CD4-positive, alpha-beta T cell treated with Interleukin-15 for 1 hour (primary cell): ENCODE results near the gene OR4N2.
"Not testable (repeated sequence)": the region's sequence is repeated elsewhere in the genome, so short reads cannot be mapped to it uniquely, and the experiment has no call there.

ENCODE experiments used
- DNase-seq: peaks from one replicate; pipeline ENCODE4 v3.0.0-alpha.2; 2020

The OR4N2 gene

DNA sequence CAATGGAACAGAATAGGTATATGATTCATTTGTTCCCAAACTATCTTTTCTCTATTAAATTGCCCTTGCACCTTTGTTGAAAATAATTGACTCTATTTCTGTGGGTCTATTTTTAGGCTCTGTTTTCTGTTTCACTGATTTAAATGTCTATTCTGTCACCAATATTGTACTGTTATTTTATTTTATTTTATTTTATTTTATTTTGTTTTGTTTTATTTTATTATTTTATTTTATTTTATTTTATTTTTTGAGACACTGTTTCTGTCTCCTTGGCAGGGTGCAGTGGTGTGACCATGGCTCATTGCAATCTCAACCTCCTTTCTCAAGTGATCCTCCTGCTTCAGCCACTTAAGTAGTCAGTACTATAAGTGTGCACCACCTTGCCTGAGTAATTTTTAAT is 34.9 kb downstream of the OR4N2 start:
- no peak for DNase-seq

DNA sequence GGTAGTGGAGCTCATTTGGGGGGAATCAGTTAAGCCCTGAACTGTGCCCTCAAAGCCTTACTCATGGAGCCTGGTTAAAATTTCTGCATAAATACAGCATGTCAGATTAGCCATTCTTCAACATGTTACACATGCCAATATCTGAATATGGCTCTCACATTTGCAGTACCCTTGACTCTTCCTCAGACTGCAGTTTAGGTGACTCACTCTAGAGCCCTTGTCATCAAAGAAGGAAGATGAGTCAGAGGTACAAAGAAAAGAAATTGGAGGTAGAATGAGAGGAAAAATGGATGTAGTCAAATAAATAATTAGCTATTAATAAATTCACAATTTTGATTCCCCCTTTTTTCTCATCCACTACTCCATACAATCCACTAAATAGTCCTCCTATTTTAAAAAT is 47.8 kb downstream of the OR4N2 start:
- DNase-seq = no peak

DNA sequence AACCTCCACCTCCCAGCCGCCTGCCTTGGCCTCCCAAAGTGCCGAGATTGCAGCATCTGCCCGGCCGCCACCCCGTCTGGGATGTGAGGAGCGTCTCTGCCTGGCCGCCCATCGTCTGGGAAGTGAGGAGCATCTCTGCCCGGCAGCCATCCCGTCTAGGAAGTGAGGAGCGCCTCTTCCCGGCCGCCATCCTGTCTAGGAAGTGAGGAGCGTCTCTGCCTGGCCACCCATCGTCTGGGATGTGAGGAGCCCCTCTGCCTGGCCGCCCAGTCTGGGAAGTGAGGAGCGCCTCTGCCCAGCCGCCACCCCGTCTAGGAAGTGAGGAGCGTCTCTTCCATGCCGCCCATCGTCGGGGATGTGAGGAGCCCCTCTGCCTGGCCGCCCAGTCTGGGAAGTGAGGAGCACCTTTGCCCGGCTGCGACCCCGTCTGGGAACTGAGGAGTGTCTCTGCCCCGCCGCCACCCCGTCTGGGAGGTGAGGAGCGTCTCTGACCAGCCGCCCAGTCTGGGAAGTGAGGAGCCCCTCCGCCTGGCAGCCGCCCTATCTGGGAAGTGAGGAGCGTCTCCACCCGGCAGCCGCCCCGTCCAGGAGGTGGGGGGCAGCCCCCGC is 62.6 kb downstream of the OR4N2 start:
- DNase-seq = not testable (repeated sequence)

DNA sequence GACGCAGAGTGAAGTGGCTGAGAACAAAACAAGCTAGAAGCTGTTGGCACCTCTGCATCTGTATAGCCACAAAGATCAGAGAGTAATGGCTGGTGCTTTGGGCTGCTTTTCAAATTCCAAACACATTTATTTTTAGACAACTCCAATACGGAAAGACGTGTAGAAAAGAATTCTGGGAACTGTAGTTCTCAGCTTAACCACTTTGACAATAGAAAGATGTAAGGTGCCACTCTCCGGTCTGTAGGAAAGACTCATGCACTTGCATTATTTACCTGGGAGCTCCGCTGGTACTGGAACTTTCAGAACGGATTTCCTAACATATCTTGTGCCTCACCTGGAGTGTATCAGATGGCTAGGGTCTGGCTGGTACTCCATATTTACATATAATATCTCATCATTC is 69.6 kb downstream of the OR4N2 start:
- no peak for DNase-seq

DNA sequence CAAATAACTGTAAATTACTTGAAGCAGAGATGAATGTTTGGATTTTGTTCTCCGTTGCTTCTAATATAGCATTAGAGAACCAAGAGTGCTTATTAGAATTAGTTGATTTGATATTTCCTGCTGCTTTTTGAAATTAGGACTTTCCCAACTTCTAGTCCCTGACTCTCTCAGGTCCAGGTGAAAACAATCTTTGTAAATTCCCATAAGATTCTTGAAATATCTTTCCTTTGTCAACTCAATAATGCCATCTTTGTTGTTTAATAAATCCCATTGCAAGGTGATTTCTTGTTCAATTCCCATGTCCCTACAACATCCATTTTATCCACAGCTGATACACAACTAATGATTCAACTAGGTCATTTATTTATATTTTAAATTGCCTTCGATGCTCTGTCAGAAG is 71.3 kb downstream of the OR4N2 start, which contains the start of gene OR4K2:
TSS of gene OR4K2 (plus strand) at position 301 of the 400 bp plus-strand sequence. CDS start 1,126 bp downstream, outside the sequence.
- DNase-seq = no peak

DNA sequence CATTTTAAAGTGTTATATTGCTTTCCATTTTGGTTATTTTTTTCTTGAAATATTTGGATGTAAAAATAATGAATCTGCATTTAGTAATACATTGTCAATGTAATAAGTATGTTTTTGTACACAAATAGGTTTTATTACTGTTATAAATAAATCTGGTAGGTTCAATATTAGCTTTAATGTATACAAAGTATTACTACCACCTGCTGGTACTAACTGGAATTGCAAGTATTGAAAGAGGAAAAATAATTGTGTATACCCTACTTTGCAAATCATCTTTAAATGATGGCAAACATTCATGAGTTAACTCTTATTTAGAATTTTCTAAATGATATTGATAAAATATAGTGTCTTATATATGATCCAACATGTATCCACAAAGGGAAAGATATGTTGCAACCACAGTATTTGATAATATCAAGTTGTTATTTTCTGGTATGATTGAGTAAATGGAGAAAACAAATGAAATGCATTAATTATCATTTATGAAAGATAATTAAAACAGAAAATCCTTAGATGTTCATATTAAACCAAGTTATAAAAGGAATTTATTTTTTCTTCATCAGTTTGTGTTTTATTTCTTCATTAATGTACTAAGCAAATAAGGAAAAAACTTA is 74.6 kb downstream of the OR4N2 start:
- DNase-seq = no peak
